ENCODE data around the gene ERN2. TPM values are rescaled to one million over a fixed set of nuclear protein-coding genes. Genes with fewer than 3 reads are reported as not detected.
"Not testable (repeated sequence)": the region's sequence is repeated elsewhere in the genome, so short reads cannot be mapped to it uniquely, and the experiment has no call there.

The ERN2 gene
- total RNA-seq, 2 donors from 2014 or later: 121 to 191 TPM

DNA sequence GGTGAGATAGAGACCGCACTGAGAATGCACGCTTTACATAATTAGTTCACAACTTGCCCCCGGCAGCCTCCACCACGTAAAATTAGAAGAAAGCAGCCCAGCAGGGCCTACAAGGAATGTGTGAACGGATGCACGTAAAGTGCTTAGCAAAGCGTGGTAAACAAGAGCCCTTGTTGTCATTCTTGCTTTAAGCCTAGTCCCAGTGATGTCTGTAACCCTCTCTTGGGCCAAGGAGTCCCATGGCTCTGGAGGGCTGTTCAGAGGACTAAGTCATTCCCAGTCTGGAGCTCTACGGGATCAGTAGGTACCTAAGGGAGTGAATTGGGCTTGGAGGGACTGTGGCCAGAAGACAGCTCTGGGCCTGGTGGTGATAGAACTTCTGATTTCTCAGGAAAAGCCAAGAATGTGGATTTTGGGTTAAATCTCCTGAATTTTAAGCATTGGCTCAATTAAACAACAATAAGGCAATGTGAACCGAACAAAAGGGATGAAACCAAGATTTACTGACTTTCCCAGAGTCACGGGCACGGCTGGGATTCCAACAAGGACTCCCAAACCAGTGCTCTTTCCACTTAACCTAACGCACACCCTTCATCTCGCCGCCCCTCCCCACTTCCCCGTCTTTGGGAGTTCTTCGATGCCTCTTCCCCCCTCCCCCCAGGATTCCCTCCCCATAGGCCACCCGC lies 41.0 kb upstream of the ERN2 start:
- Histone ChIP-seq H3K36me3 (no peaks in the 10 kb centered on the region), H3K9me3 (no peaks in the 10 kb centered on the region), H3K4me3 (peak overlapping the region; percentile 57), H3K27ac (peak overlapping the region; percentile 75), H3K4me1 (no peaks in the 10 kb centered on the region), H3K27me3 (peaks cover 8% of the 10 kb centered on the region), H3K9ac (ENCODE audit: low read depth in 2 of 2, low read length in 2 of 2) (peak overlapping the region in 1 of 2 donors; percentile 85)
- no peak for DNase-seq
- intact Hi-C loops (cut with DNase I): no loop called here
- TF ChIP-seq, protein P1, sequence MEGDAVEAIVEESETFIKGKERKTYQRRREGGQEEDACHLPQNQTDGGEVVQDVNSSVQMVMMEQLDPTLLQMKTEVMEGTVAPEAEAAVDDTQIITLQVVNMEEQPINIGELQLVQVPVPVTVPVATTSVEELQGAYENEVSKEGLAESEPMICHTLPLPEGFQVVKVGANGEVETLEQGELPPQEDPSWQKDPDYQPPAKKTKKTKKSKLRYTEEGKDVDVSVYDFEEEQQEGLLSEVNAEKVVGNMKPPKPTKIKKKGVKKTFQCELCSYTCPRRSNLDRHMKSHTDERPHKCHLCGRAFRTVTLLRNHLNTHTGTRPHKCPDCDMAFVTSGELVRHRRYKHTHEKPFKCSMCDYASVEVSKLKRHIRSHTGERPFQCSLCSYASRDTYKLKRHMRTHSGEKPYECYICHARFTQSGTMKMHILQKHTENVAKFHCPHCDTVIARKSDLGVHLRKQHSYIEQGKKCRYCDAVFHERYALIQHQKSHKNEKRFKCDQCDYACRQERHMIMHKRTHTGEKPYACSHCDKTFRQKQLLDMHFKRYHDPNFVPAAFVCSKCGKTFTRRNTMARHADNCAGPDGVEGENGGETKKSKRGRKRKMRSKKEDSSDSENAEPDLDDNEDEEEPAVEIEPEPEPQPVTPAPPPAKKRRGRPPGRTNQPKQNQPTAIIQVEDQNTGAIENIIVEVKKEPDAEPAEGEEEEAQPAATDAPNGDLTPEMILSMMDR (IDR thresholded peaks at IDR 0.05): no peak

DNA sequence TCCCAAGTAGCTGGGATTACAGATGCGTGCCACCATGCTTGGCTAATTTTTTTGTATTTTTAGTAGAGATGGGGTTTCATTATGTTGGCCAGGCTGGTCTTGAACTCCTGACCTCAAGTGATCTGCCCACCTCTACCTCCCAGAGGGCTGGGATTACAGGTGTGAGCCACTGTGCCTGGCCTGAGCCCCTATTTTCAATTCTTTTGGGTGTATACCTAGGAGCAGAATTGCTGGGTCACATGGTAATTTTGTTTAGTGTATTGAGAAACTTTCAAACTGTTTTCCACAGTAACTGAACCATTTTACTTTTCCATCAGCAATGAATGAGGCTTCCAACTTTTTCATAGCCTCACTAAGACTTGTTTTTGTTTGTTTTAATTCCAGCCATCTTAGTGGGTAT lies 38.0 kb upstream of the ERN2 start:
- H3K4me3 ChIP-seq; H3K27me3 ChIP-seq; DNase-seq; H3K9me3 ChIP-seq; H3K36me3 ChIP-seq; intact Hi-C loops (cut with DNase I); H3K27ac ChIP-seq; H3K4me1 ChIP-seq; H3K9ac ChIP-seq (ENCODE audit: low read depth in 2 of 2, low read length in 2 of 2): not testable (repeated sequence)

DNA sequence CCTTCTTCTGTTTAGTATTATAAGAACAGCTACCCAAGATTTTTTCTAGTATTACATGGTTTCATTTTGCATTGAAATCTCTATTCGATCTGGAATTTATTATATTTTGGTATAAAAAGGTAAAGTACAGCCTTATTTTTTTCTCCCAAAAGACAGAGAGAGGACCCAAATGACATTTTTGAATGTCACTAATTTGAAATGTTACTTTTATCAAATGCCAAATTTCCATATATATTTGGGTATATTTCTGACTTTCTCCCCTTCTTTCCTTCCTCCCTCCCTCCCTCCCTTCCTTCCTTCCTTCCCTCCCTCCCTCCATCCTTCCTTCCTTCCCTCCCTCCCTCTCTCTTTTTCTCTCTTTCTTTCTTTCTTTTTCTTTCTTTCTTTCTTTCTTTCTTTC lies 35.6 kb upstream of the ERN2 start:
- no peaks in the 10 kb centered on the region for H3K36me3 ChIP-seq
- intact Hi-C loops (cut with DNase I): no loop called here
- H3K27me3 ChIP-seq: no peaks in the 10 kb centered on the region
- no peak overlapping the region for H3K27ac ChIP-seq
- no peak overlapping the region for H3K9ac ChIP-seq (ENCODE audit: low read depth in 2 of 2, low read length in 2 of 2)
- H3K4me3 ChIP-seq: no peak overlapping the region
- DNase-seq: no peak
- TF ChIP-seq, protein P1 (IDR thresholded peaks at IDR 0.05): no peak
- no peaks in the 10 kb centered on the region for H3K9me3 ChIP-seq
- H3K4me1 ChIP-seq: no peaks in the 10 kb centered on the region

DNA sequence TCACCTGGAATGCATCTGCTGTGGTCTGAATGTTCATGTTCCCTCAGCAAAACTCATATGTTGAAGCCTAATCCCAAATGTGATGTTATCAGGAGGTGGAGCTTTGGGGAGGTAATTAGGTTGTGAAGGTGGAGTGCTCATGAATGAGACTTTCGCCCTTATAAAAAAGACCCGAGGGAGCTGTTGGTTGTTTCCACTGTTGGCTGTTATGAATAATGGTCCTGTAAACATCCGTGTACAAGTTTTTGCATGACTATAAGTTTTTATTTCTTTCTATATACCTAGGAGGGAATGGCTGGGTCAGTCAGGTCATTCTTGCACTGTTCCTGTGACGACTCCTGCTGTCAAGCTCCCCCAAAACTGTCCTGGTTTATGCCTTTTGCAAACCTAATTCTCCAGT lies 32.2 kb upstream of the ERN2 start:
- Histone ChIP-seq H3K9ac (ENCODE audit: low read depth in 2 of 2, low read length in 2 of 2) (no peak overlapping the region), H3K9me3 (no peaks in the 10 kb centered on the region), H3K4me3 (no peak overlapping the region), H3K36me3 (no peaks in the 10 kb centered on the region), H3K4me1 (no peaks in the 10 kb centered on the region), H3K27me3 (no peaks in the 10 kb centered on the region), H3K27ac (peak overlapping the region; percentile 55)
- TF ChIP-seq, protein P1 (IDR thresholded peaks at IDR 0.05): no peak
- intact Hi-C loops (cut with DNase I): no loop called here
- no peak for DNase-seq

DNA sequence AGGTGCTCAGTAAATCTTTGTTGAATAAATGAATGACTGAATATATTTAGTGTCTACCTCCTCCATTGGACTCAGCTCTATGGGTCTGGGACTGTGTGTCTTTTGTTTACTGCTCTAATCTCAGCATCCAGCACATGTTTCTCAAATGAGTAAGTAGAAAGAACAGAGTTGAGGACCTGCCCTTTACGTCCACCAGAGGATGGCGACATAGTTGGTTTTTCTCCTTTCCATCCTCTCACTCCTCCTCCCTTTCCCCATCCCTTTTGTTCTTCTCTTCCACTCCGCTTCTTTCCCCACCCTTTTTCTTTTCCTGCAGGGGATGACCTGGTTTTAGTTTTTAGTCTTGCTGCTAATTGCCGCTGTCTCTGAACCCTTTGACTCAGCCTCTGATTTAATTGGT lies 29.7 kb upstream of the ERN2 start:
- H3K27ac ChIP-seq: no peak overlapping the region
- DNase-seq: no peak
- H3K9me3 ChIP-seq: no peaks in the 10 kb centered on the region
- TF ChIP-seq, protein P1 (IDR thresholded peaks at IDR 0.05): no peak
- H3K4me1 ChIP-seq: no peaks in the 10 kb centered on the region
- no peaks in the 10 kb centered on the region for H3K36me3 ChIP-seq
- H3K27me3 ChIP-seq: no peaks in the 10 kb centered on the region
- no peak overlapping the region for H3K9ac ChIP-seq (ENCODE audit: low read depth in 2 of 2, low read length in 2 of 2)
- intact Hi-C loops (cut with DNase I): no loop called here
- no peak overlapping the region for H3K4me3 ChIP-seq

DNA sequence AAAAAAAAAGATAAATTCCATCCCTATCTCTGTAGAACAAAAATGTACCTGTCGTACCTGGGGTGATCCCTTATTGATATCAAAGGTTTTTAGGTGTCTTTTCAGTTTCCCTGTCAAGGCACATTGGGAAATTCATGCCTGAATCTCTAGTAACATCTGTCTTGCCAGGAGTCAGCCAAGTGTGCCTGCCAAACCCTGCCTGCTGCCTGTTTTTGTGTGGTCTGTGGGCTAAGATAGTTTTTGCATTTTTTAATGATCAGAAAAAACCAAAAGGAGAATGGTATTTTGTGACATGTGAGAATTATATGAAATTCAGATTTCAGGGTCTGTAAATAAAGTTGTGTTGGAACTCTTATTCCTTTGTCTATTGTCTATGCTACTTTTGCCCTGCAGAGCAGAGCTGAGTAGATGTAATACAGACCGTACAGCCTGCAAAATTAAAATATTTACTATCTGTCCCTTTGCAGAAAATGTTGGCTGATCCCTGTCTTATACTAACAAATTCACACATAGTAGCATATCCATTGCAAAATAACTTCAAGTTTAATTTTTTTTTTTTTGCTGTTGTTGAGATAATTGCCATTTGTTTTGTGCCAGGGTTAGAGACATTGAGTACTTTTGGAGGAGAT lies 28.8 kb upstream of the ERN2 start:
- Histone ChIP-seq H3K36me3 (no peaks in the 10 kb centered on the region), H3K9me3 (no peaks in the 10 kb centered on the region), H3K9ac (ENCODE audit: low read depth in 2 of 2, low read length in 2 of 2) (no peak overlapping the region), H3K27ac (no peak overlapping the region), H3K27me3 (no peaks in the 10 kb centered on the region), H3K4me3 (no peak overlapping the region), H3K4me1 (no peaks in the 10 kb centered on the region)
- intact Hi-C loops (cut with DNase I): no loop called here
- TF ChIP-seq, protein P1 (IDR thresholded peaks at IDR 0.05): no peak
- DNase-seq: no peak
